Measurements from ENCODE around the gene KRTAP2-4.
"Not testable (repeated sequence)": the region's sequence is repeated elsewhere in the genome, so short reads cannot be mapped to it uniquely, and the experiment has no call there.

The KRTAP2-4 gene

GRCh38 chr17:41071606-41072360 is 6.1 kb upstream of the KRTAP2-4 start:
- no peak for DNase-seq (ENCODE audit: low spot score)

- no peak for DNase-seq (ENCODE audit: low spot score)
Measured at GRCh38 chr17:41069031-41069430, 3.4 kb upstream of the KRTAP2-4 start.

- no peak for DNase-seq (ENCODE audit: low spot score)
Measured at GRCh38 chr17:41067281-41067680, 1.6 kb upstream of the KRTAP2-4 start.

GRCh38 chr17:41065016-41065689 is 526 bp downstream of the KRTAP2-4 start:
- DNase-seq (ENCODE audit: low spot score): peak; percentile 56

- DNase-seq (ENCODE audit: low spot score): no peak
Measured at GRCh38 chr17:41064301-41064700, 1.4 kb downstream of the KRTAP2-4 start.

- no peak for DNase-seq (ENCODE audit: low spot score)
Measured at GRCh38 chr17:41063449-41063848, 2.2 kb downstream of the KRTAP2-4 start.

GRCh38 chr17:41061964-41062363 is 3.7 kb downstream of the KRTAP2-4 start:
- peak; percentile 97 for DNase-seq (ENCODE audit: low spot score)

- peak; percentile 100 for DNase-seq (ENCODE audit: low spot score)
Measured at GRCh38 chr17:41060052-41060604, 5.6 kb downstream of the KRTAP2-4 start, which contains the start of gene KRTAP2-3. KRTAP2-3 (minus strand) TSS chr17:41060114; CDS start chr17:41060050, 64 bp downstream.

- peak; percentile 85 for DNase-seq (ENCODE audit: low spot score)
Measured at GRCh38 chr17:41059276-41060051, 6.2 kb downstream of the KRTAP2-4 start.

- DNase-seq (ENCODE audit: low spot score): peak; percentile 79
Measured at GRCh38 chr17:41058741-41059140, 6.9 kb downstream of the KRTAP2-4 start.

GRCh38 chr17:41057547-41057946 is 8.1 kb downstream of the KRTAP2-4 start:
- no peak for DNase-seq (ENCODE audit: low spot score)

- DNase-seq (ENCODE audit: low spot score): not testable (repeated sequence)
Measured at GRCh38 chr17:41055130-41055529, 10.5 kb downstream of the KRTAP2-4 start, which contains the start of gene KRTAP2-2. KRTAP2-2 (minus strand) TSS chr17:41055230; CDS start chr17:41055211, 19 bp downstream.

- DNase-seq (ENCODE audit: low spot score): not testable (repeated sequence)
Measured at GRCh38 chr17:41054556-41054955, 11.1 kb downstream of the KRTAP2-4 start.

- peak; percentile 84 for DNase-seq (ENCODE audit: low spot score)
Measured at GRCh38 chr17:41054025-41054424, 11.7 kb downstream of the KRTAP2-4 start.

- no peak for DNase-seq (ENCODE audit: low spot score)
Measured at GRCh38 chr17:41052566-41052965, 13.1 kb downstream of the KRTAP2-4 start.

GRCh38 chr17:41049110-41049509 is 16.6 kb downstream of the KRTAP2-4 start:
- DNase-seq (ENCODE audit: low spot score): peak; percentile 81

- peak; percentile 64 for DNase-seq (ENCODE audit: low spot score)
Measured at GRCh38 chr17:41048441-41048840, 17.2 kb downstream of the KRTAP2-4 start.

GRCh38 chr17:41046735-41047465 is 18.8 kb downstream of the KRTAP2-4 start, which contains the start of gene KRTAP2-1:
KRTAP2-1 (minus strand) TSS chr17:41047316; CDS start chr17:41047267, 49 bp downstream.
- DNase-seq (ENCODE audit: low spot score): not testable (repeated sequence)

GRCh38 chr17:41042953-41043352 is 22.7 kb downstream of the KRTAP2-4 start:
- DNase-seq (ENCODE audit: low spot score): no peak

GRCh38 chr17:41040783-41041571 is 24.7 kb downstream of the KRTAP2-4 start, which contains the start of gene KRTAP1-1:
KRTAP1-1 (minus strand) TSS chr17:41041450; CDS start chr17:41041397, 53 bp downstream.
- peak; percentile 47 for DNase-seq (ENCODE audit: low spot score)
